H9 (cell line): ENCODE results near the gene LYRM2. TPM values are rescaled to one million over a fixed set of nuclear protein-coding genes. Genes with fewer than 3 reads are reported as not detected.

Source experiments
- DNase-seq: peaks from one replicate; pipeline ENCODE4 v3.0.0-alpha.2; 2017
- H2AFZ ChIP-seq: one replicate; pipeline ENCODE4 v1.6.1; 2013; ENCODE audit warnings: mild to moderate bottlenecking, low read length, control low read depth, moderate library complexity
- H2AK5ac ChIP-seq: 2 replicates; pipeline ENCODE4 v1.6.1; 2013; ENCODE audit warnings: low read length, control low read depth, mixed read lengths; ENCODE audit not compliant: insufficient read length
- H2BK120ac ChIP-seq: one replicate; pipeline ENCODE4 v1.6.1; 2013; ENCODE audit warnings: low read depth, mild to moderate bottlenecking, low read length, control low read depth, inconsistent platforms; ENCODE audit not compliant: poor library complexity, severe bottlenecking
- H2BK12ac ChIP-seq: 2 replicates; pipeline ENCODE4 v1.6.1; 2013; ENCODE audit warnings: low read length, control low read depth, mixed read lengths, low read depth; ENCODE audit not compliant: insufficient read length
- H2BK15ac ChIP-seq: 2 replicates; pipeline ENCODE4 v1.6.1; 2013; ENCODE audit warnings: low read depth, low read length, control low read depth
- H2BK20ac ChIP-seq: one replicate; pipeline ENCODE4 v1.6.1; 2013; ENCODE audit warnings: low read depth, mild to moderate bottlenecking, low read length, control low read depth, inconsistent platforms; ENCODE audit not compliant: poor library complexity, severe bottlenecking
- H2BK5ac ChIP-seq: 2 replicates; pipeline ENCODE4 v1.6.1; 2013; ENCODE audit warnings: low read length, control low read depth, mixed read lengths; ENCODE audit not compliant: insufficient read length
- H3K14ac ChIP-seq: 2 replicates; pipeline ENCODE4 v1.6.1; 2013; ENCODE audit warnings: low read length, control low read depth; ENCODE audit not compliant: insufficient read depth
- H3K18ac ChIP-seq: 2 replicates; pipeline ENCODE4 v1.6.1; 2013; ENCODE audit warnings: low read depth, mild to moderate bottlenecking, mixed read lengths, low read length, control low read depth; ENCODE audit not compliant: insufficient read length
- H3K23ac ChIP-seq: 2 replicates; pipeline ENCODE4 v1.6.1; 2013; ENCODE audit warnings: low read length, control low read depth, mixed read lengths, low read depth; ENCODE audit not compliant: insufficient read length
- H3K23me2 ChIP-seq: 2 replicates; pipeline ENCODE4 v1.6.1; 2013; ENCODE audit warnings: low read depth, mild to moderate bottlenecking, mixed read lengths, low read length, control low read depth; ENCODE audit not compliant: insufficient read length, poor library complexity, severe bottlenecking
- H3K27ac ChIP-seq: 2 replicates; pipeline ENCODE4 v1.5.1; 2013; ENCODE audit warnings: low read length, control low read depth, mixed read lengths, low read depth; ENCODE audit not compliant: insufficient read length
- H3K27me3 ChIP-seq: 2 replicates; pipeline ENCODE4 v1.6.1; 2013; ENCODE audit warnings: low read length, control low read depth, inconsistent platforms; ENCODE audit not compliant: insufficient read depth
- H3K4ac ChIP-seq: 2 replicates; pipeline ENCODE4 v1.6.1; 2013; ENCODE audit warnings: low read depth, mild to moderate bottlenecking, control low read depth, inconsistent platforms, low read length, moderate library complexity
- H3K4me1 ChIP-seq: 2 replicates; pipeline ENCODE4 v1.6.1; 2013; ENCODE audit warnings: low read length, control low read depth, inconsistent platforms; ENCODE audit not compliant: insufficient read depth
- H3K4me2 ChIP-seq: 2 replicates; pipeline ENCODE4 v1.6.1; 2013; ENCODE audit warnings: low read length, control low read depth, mixed read lengths; ENCODE audit not compliant: insufficient read length, insufficient read depth
- H3K56ac ChIP-seq: 2 replicates; pipeline ENCODE4 v1.6.1; 2013; ENCODE audit warnings: low read depth, mild to moderate bottlenecking, mixed read lengths, low read length, control low read depth; ENCODE audit not compliant: insufficient read length
- H3K79me1 ChIP-seq: 2 replicates; pipeline ENCODE4 v1.6.1; 2013; ENCODE audit warnings: low read depth, mild to moderate bottlenecking, moderate library complexity, low read length, control low read depth, inconsistent platforms; ENCODE audit not compliant: insufficient read depth, poor library complexity, severe bottlenecking
- H3K79me2 ChIP-seq: 2 replicates; pipeline ENCODE4 v1.6.1; 2013; ENCODE audit warnings: low read length, control low read depth, inconsistent platforms; ENCODE audit not compliant: insufficient read depth
- H3K9ac ChIP-seq: 2 replicates; pipeline ENCODE4 v1.6.1; 2013; ENCODE audit warnings: low read length, control low read depth, mixed read lengths; ENCODE audit not compliant: insufficient read length; ENCODE audit errors: extremely low read depth
- H3K9me3 ChIP-seq: one replicate; pipeline ENCODE4 v1.6.1; 2013; ENCODE audit warnings: low read depth, low read length, inconsistent platforms; ENCODE audit not compliant: control insufficient read depth
- H3T11ph ChIP-seq: one replicate; pipeline ENCODE4 v1.6.1; 2013; ENCODE audit warnings: mild to moderate bottlenecking, low read length, control low read depth, inconsistent platforms
- H4K20me1 ChIP-seq: one replicate; pipeline ENCODE4 v1.6.1; 2013; ENCODE audit not compliant: control insufficient read depth, insufficient read length, insufficient read depth
- H4K5ac ChIP-seq: 2 replicates; pipeline ENCODE4 v1.6.1; 2013; ENCODE audit warnings: low read depth, mild to moderate bottlenecking, mixed read lengths, low read length, control low read depth; ENCODE audit not compliant: insufficient read length
- H4K8ac ChIP-seq: replicated peaks from 2 replicates; pipeline ENCODE4 v1.6.1; 2013; ENCODE audit warnings: low read length, control low read depth, mixed read lengths, low read depth; ENCODE audit not compliant: insufficient read length
- H4K91ac ChIP-seq: 2 replicates; pipeline ENCODE4 v1.6.1; 2013; ENCODE audit warnings: low read depth, mild to moderate bottlenecking, moderate library complexity, mixed read lengths, low read length, control low read depth; ENCODE audit not compliant: insufficient read length
- H3K27ac Mint-ChIP-seq, 3 experiments: 2 replicates in 2 of 3; 3 replicates in 1 of 3; pipeline ENCODE4 v1.8.0; 2020 to 2021; ENCODE audit warnings: mixed read lengths in 3 of 3, mild to moderate bottlenecking in 1 of 3, moderate library complexity in 1 of 3
- H3K27me3 Mint-ChIP-seq: 2 replicates; pipeline ENCODE4 v1.8.0; 2021; ENCODE audit warnings: low read depth, mild to moderate bottlenecking, moderate library complexity, mixed read lengths
- H3K36me3 Mint-ChIP-seq, 3 experiments: 2 replicates in 2 of 3; 3 replicates in 1 of 3; pipeline ENCODE4 v1.8.0; 2020 to 2021; ENCODE audit warnings: low read depth in 3 of 3, mixed read lengths in 3 of 3; ENCODE audit not compliant: insufficient read depth in 1 of 3
- H3K4me1 Mint-ChIP-seq, 2 experiments: 2 replicates each; pipeline ENCODE4 v1.8.0; 2020; ENCODE audit warnings: mixed read lengths in 2 of 2
- H3K4me3 Mint-ChIP-seq, 2 experiments: 2 replicates in 1 of 2; 3 replicates in 1 of 2; pipeline ENCODE4 v1.8.0; 2020 to 2021; ENCODE audit warnings: mild to moderate bottlenecking in 2 of 2, mixed read lengths in 2 of 2, moderate library complexity in 1 of 2
- H3K9me3 Mint-ChIP-seq, 2 experiments: 2 replicates in 1 of 2; 3 replicates in 1 of 2; pipeline ENCODE4 v1.8.0; 2020; ENCODE audit warnings: mild to moderate bottlenecking in 2 of 2, mixed read lengths in 2 of 2, moderate library complexity in 1 of 2
- WGBS: extraction: QIAGEN DNeasy Blood & Tissue Kit; methylation state at CpG from one replicate; pipeline ENCODE4 v1.1.7; 2013; ENCODE audit warnings: missing lambda C conversion rate, low lambda C conversion rate, mixed read lengths; ENCODE audit not compliant: insufficient read length; ENCODE audit errors: extremely low coverage; 5-methylcytosine and 5-hydroxymethylcytosine counted together
- total RNA-seq: library from RNA; stranded (reverse); gene quantifications from 2 replicates; pipeline ENCODE4 v1.2.1, GENCODE V29; 2021
- TF ChIP-seq, protein P1 (sequence below): fragments of 200-600 bp; sonication (generic); conservative IDR thresholded peaks from 3 replicates; pipeline ENCODE4 v1.8.0; 2021; ENCODE audit warnings: antibody characterized with exemption, mild to moderate bottlenecking

The LYRM2 gene
- total RNA-seq, 1 experiment from 2014 or later: 29.8 TPM

DNA sequence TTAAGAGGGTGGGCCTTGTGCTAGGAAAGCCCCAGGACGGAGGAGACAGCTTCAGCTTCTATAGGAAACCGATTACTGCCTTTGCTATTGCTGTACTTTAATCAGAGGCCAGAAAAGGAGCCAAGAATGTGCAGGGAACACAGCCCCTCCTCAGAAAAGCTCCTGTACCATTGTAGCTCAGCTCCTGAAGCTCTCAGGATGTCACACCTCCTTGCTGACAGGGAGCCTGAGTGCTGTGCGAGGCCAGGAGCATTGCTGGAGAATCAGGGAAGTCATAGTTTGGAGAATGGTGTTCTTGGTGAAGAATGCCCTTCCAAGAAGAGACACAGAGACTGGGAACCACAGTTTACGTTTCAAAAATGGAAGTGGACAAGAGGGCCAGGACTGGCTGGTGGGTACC, 46.8 kb downstream of the LYRM2 start:
- Mint-ChIP-seq H3K36me3 (no peaks in the 10 kb centered on the region), H3K4me1 (peaks cover 15% of the 10 kb centered on the region in 2 experiments), H3K27me3 (no peaks in the 10 kb centered on the region), H3K4me3 (no peak overlapping the region), H3K9me3 (no peaks in the 10 kb centered on the region), H3K27ac (no peak overlapping the region)
- Histone ChIP-seq H2BK20ac (no peak overlapping the region), H3K4me2 (no peak overlapping the region), H3K4ac (no peak overlapping the region), H3T11ph (no peak overlapping the region), H3K56ac (no peak overlapping the region), H4K20me1 (no peaks in the 10 kb centered on the region), H3K9ac (no peak overlapping the region), H3K27ac (no peak overlapping the region), H3K27me3 (no peaks in the 10 kb centered on the region), H3K23ac (no peak overlapping the region), H3K79me2 (no peaks in the 10 kb centered on the region), H3K18ac (no peak overlapping the region), H2BK5ac (no peak overlapping the region), H3K4me1 (peaks cover 4% of the 10 kb centered on the region; the same call in 1 of the 2 replicates), H2AK5ac (no peak overlapping the region), H3K9me3 (no peaks in the 10 kb centered on the region), H3K14ac (no peak overlapping the region), H2BK12ac (no peak overlapping the region), H4K5ac (no peak overlapping the region), H3K23me2 (no peaks in the 10 kb centered on the region), H2AFZ (no peak overlapping the region), H2BK15ac (no peak overlapping the region), H3K79me1 (no peaks in the 10 kb centered on the region), H2BK120ac (no peak overlapping the region), H4K91ac (no peak overlapping the region), H4K8ac (no peak overlapping the region)
- no CpG with 5 or more reads among the region's 4 CpGs for WGBS
- TF ChIP-seq, protein P1, sequence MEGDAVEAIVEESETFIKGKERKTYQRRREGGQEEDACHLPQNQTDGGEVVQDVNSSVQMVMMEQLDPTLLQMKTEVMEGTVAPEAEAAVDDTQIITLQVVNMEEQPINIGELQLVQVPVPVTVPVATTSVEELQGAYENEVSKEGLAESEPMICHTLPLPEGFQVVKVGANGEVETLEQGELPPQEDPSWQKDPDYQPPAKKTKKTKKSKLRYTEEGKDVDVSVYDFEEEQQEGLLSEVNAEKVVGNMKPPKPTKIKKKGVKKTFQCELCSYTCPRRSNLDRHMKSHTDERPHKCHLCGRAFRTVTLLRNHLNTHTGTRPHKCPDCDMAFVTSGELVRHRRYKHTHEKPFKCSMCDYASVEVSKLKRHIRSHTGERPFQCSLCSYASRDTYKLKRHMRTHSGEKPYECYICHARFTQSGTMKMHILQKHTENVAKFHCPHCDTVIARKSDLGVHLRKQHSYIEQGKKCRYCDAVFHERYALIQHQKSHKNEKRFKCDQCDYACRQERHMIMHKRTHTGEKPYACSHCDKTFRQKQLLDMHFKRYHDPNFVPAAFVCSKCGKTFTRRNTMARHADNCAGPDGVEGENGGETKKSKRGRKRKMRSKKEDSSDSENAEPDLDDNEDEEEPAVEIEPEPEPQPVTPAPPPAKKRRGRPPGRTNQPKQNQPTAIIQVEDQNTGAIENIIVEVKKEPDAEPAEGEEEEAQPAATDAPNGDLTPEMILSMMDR: no peak
- DNase-seq: no peak
